ENCODE results near the gene HCRTR2. TPM values are rescaled to one million over a fixed set of nuclear protein-coding genes. Genes with fewer than 3 reads are reported as not detected.
A peak's percentile ranks its signal among the peaks of the same experiment; 100 is the strongest.

HCRTR2 gene
- total RNA-seq, 4 donors from 2014 or later, result not detected

DNA sequence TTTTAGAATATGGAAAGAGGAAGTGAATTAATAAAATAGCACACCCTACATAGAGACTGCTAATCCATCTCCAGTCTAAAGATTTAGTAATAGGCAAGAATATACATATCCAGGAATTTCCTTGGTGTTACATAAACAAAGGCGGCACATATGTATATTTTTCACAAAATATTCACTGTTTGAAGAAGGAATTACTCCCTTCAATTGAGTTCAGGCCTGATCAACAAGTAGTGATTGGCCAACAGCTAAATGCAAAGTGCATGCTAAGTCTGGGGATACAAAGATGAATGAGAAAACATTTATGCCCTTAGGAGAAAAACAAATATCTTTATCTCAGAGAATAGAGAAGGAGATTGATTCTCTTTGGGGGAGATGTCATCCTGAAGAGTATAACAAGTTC, 6.5 kb upstream of the HCRTR2 start:
- Histone ChIP-seq H3K36me3 (no peaks in the 10 kb centered on the region), H3K9me3 (no peaks in the 10 kb centered on the region), H3K4me1 (no peaks in the 10 kb centered on the region), H3K4me3 (no peak overlapping the region), H3K27ac (no peak overlapping the region), H3K27me3 (no peaks in the 10 kb centered on the region)
- TF ChIP-seq POLR2A (IDR thresholded peaks at IDR 0.05) (no peak), POLR2AphosphoS5 (IDR thresholded peaks at IDR 0.05) (no peak), EP300 (IDR thresholded peaks at IDR 0.05; ENCODE audit: low read depth) (no peak)
- TF ChIP-seq, protein P1, sequence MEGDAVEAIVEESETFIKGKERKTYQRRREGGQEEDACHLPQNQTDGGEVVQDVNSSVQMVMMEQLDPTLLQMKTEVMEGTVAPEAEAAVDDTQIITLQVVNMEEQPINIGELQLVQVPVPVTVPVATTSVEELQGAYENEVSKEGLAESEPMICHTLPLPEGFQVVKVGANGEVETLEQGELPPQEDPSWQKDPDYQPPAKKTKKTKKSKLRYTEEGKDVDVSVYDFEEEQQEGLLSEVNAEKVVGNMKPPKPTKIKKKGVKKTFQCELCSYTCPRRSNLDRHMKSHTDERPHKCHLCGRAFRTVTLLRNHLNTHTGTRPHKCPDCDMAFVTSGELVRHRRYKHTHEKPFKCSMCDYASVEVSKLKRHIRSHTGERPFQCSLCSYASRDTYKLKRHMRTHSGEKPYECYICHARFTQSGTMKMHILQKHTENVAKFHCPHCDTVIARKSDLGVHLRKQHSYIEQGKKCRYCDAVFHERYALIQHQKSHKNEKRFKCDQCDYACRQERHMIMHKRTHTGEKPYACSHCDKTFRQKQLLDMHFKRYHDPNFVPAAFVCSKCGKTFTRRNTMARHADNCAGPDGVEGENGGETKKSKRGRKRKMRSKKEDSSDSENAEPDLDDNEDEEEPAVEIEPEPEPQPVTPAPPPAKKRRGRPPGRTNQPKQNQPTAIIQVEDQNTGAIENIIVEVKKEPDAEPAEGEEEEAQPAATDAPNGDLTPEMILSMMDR (IDR thresholded peaks at IDR 0.05), result no peak
- DNase-seq, result no peak
- in situ Hi-C loops (cut with MboI; ENCODE audit: low pct_ligation_motif_present in 1 of 4, low pct_unique_long_range_greater_than_20kb in 1 of 4, low sequenced_read_pairs in 3 of 4) (no loop called here), intact Hi-C loops (cut with DNase I; ENCODE audit: low total_unique reads) (no loop called here)
- 68 to 73% methylated on average over 1 of the region's 1 CpG for WGBS, 2 donors (ENCODE audit: low coverage in 1 of 2)

DNA sequence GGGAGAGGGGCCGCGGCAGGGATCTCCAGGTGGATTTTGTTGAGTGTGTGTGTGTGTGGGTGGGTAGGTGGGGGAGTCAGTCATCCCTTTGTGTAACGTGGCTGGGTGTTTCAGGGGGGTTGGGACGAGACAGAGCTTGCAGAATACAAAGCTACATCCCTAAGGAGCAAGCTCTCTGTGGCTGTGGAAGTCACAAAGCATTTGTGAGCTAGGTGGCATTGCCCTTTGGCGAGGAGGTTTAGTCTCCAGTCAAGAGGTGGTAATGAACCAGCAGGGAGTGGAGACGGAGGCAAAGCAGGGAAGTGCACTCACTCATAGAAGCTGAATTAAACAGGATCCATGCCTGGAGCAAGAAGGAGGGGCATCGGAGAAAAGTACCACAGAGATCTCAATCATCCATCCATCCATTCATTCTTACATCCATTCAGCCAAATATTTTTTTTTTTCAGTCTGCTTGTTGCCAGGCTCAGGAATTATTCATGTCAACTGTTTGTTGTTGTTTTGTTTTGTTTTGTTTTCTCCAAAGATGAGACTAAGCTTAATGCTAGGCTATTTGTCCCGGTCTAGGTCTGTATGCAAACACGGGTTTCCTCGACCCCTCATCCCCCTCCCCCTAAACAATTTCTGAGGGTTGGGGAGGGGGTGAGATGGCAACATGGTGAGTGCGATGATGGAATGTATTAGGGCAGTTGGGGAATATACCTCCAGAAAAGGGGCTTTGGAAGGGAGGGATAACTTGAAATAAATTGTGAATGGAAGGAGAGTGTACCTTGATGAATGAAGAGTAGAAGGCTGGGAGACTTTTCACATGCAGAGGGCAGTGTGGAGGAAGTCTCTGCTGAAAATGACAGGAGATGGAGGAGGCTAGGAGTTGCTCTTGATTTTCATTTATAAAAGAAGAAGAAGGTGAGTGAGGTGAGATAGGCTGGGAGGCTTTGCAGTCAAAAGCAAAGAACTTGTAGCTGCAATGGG, 1.0 kb downstream of the HCRTR2 start:
- Histone ChIP-seq H3K4me1 (peaks cover 0 to 10% (median 1%) of the 10 kb centered on the region in 4 donors), H3K4me3 (peak overlapping the region in 1 of 4 donors; percentile 27), H3K9me3 (no peaks in the 10 kb centered on the region), H3K36me3 (no peaks in the 10 kb centered on the region), H3K27me3 (peaks cover 36% of the 10 kb centered on the region), H3K27ac (no peak overlapping the region)
- DNase-seq, result no peak
- intact Hi-C loops (cut with DNase I; ENCODE audit: low total_unique reads) (no loop called here), in situ Hi-C loops (cut with MboI; ENCODE audit: low pct_ligation_motif_present in 1 of 4, low pct_unique_long_range_greater_than_20kb in 1 of 4, low sequenced_read_pairs in 3 of 4) (no loop called here)
- no peak for TF ChIP-seq EP300 (IDR thresholded peaks at IDR 0.05; ENCODE audit: low read depth)
- TF ChIP-seq, protein P1 (IDR thresholded peaks at IDR 0.05), result no peak
- no peak for TF ChIP-seq POLR2A (IDR thresholded peaks at IDR 0.05)
- no peak for TF ChIP-seq POLR2AphosphoS5 (IDR thresholded peaks at IDR 0.05)
- WGBS, 2 donors (ENCODE audit: low coverage in 1 of 2), result 23% methylated on average over 11 of the region's 11 CpGs

DNA sequence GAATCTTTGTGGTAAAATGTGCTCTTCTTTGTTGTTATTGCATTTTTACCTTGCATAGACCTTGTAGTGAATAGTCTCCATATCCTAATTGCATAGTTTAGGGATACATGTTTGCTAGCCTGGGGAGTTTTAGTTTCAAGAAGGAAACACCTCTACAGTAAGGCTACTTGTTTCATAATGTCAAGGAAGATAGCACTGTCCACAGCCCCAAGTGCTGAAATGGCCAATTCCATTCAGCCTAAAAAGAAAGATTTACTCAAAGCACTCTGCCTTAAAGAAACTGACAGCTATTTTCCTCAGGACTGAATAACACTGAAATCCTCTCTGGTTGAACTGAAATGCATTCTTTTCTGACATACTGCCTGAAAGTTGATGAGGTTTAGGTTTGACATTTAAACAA, 2.6 kb downstream of the HCRTR2 start:
- Histone ChIP-seq H3K4me3 (no peak overlapping the region), H3K27ac (no peak overlapping the region), H3K36me3 (no peaks in the 10 kb centered on the region), H3K9me3 (no peaks in the 10 kb centered on the region), H3K4me1 (peaks cover 0 to 10% (median 1%) of the 10 kb centered on the region in 4 donors), H3K27me3 (peaks cover 36% of the 10 kb centered on the region)
- in situ Hi-C loops (cut with MboI; ENCODE audit: low pct_ligation_motif_present in 1 of 4, low pct_unique_long_range_greater_than_20kb in 1 of 4, low sequenced_read_pairs in 3 of 4), result no loop called here
- TF ChIP-seq POLR2AphosphoS5 (IDR thresholded peaks at IDR 0.05) (no peak), POLR2A (IDR thresholded peaks at IDR 0.05) (no peak), EP300 (IDR thresholded peaks at IDR 0.05; ENCODE audit: low read depth) (no peak)
- TF ChIP-seq, protein P1 (IDR thresholded peaks at IDR 0.05), result no peak
- intact Hi-C loops (cut with DNase I; ENCODE audit: low total_unique reads), result no loop called here
- no peak for DNase-seq

DNA sequence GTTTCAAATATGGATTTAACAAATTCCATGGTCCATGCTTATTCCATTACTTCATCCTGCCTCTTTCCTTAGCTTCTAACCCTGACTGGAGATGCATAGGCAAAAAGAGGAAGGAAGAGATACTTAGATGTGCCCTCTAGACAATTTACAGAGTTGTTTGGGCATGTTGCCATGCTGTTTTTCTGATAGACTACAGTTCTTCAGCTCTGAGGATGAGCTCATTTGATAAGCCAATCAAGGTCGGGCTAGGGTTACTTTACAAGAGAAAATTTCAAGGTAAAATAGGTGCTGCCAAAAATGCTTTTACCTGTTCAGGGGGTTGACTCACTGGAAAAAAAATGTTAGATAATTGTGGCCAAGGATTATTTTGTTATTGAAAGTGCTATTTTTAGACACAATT, 5.9 kb downstream of the HCRTR2 start:
- in situ Hi-C loops (cut with MboI; ENCODE audit: low pct_ligation_motif_present in 1 of 4, low pct_unique_long_range_greater_than_20kb in 1 of 4, low sequenced_read_pairs in 3 of 4), result no loop called here

More for the DNA sequence above, 5.9 kb downstream of the HCRTR2 start:
- no peak overlapping the region for H3K27ac ChIP-seq
- no peaks in the 10 kb centered on the region for H3K4me1 ChIP-seq
- intact Hi-C loops (cut with DNase I; ENCODE audit: low total_unique reads), result no loop called here
- H3K4me3 ChIP-seq, result no peak overlapping the region
- WGBS, 2 donors (ENCODE audit: low coverage in 1 of 2), result 36 to 74% methylated on average over 1 of the region's 1 CpG
- H3K27me3 ChIP-seq, result peaks cover 16% of the 10 kb centered on the region
- TF ChIP-seq, protein P1 (IDR thresholded peaks at IDR 0.05), result no peak
- TF ChIP-seq EP300 (IDR thresholded peaks at IDR 0.05; ENCODE audit: low read depth), result no peak
- no peak for TF ChIP-seq POLR2AphosphoS5 (IDR thresholded peaks at IDR 0.05)
- no peak for TF ChIP-seq POLR2A (IDR thresholded peaks at IDR 0.05)
- no peaks in the 10 kb centered on the region for H3K9me3 ChIP-seq
- DNase-seq, result no peak
- no peaks in the 10 kb centered on the region for H3K36me3 ChIP-seq

All from transverse colon (tissue), 4 donors.